GM21576 (cell line): ENCODE results near the gene MITF.

Experiments used
- ATAC-seq: cut with Tn5 transposase; IDR thresholded peaks from one replicate; pipeline ENCODE4 v1.9.1; 2021; ENCODE audit warnings: mild to moderate bottlenecking, moderate library complexity; ENCODE audit not compliant: unreplicated experiment

The MITF gene

DNA sequence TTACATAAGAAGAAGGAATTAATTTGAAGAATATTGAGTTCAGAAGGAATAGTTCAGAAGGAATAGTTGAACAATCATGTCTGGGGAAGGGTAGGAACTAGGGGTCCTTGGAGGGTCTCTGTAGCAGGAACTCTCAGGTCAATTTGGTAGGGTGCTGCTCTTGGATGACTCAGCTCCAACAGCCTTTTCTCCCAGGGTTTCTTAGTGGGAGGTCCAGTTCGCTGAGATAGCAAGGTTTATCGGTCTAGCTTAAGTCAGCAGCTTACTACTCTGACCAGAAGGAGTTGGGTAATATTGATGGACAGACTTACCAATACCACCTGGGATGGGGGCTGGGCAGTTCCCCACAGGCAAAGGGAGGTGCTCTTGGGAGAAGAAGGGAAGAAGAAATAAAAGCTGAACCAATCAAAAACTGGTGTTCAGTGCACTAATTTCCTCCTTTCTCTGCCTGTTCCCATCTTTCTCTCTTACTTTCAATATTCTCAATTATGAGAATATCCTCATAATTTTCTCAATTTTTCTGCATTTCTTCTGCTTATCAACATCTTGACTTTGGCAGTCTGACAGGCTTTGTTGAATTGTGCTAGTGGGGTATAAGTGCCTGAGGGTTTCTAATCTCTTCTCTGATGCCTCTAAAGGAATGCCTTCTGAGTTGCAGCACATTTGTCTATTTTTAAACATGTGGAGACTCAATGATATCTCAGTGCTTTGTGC is 14.4 kb upstream of the MITF start:
- no peak for ATAC-seq

DNA sequence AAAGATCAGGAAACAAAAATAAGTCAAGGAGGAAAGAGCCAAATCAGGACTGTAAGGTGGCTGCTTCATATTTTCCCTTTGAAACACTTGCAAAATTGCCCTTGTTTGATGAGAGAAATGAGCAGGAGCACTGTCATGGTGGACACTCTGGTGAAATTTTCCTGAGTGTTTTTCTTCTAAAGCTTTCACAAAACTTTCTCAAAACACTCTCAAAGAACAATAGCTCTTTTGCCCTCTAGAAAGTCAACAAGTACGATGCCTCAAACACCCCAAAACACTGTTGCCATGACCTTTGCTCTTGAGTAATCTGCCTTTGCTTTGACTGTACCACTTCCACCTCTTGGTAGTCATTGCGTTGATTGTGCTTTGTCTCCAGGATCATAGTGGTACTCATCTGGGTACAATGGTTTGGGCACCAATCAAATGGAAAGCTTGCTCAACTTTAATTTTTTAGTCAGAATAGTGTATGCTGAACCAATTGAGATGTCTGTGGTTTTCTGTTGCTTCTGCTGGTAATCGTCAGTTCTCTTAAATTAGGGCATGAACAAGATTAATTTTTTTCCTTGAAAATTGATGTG is 13.2 kb upstream of the MITF start:
- no peak for ATAC-seq

GRCh38 chr3:69729147-69729919 is 9.9 kb upstream of the MITF start:
- ATAC-seq = no peak

- no peak for ATAC-seq
Measured at GRCh38 chr3:69731080-69731479, 8.2 kb upstream of the MITF start.

GRCh38 chr3:69735893-69736292 is 3.4 kb upstream of the MITF start:
- no peak for ATAC-seq

DNA sequence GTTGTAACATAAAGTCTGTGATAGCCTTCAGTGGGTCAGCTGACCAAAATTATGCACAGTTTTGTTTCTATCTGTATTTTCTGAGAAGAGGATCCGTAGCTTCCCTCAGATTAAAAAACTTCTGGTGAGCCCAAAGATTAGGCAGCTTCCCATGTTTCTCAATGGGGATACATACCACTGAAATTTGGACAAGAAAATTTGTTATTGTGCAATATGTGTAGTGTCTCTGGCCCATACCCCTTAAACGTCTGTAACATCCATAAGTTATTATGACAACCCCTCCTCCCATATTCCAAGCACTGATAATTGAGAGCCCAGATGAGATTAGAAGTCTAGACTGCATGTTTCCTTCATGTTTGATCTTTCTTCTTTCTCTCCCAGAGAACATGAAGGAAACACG is 1.9 kb upstream of the MITF start:
- no peak for ATAC-seq

GRCh38 chr3:69738315-69738714 is 949 bp upstream of the MITF start:
- ATAC-seq = no peak

- no peak for ATAC-seq
Measured at GRCh38 chr3:69738859-69739203, 433 bp upstream of the MITF start.

DNA sequence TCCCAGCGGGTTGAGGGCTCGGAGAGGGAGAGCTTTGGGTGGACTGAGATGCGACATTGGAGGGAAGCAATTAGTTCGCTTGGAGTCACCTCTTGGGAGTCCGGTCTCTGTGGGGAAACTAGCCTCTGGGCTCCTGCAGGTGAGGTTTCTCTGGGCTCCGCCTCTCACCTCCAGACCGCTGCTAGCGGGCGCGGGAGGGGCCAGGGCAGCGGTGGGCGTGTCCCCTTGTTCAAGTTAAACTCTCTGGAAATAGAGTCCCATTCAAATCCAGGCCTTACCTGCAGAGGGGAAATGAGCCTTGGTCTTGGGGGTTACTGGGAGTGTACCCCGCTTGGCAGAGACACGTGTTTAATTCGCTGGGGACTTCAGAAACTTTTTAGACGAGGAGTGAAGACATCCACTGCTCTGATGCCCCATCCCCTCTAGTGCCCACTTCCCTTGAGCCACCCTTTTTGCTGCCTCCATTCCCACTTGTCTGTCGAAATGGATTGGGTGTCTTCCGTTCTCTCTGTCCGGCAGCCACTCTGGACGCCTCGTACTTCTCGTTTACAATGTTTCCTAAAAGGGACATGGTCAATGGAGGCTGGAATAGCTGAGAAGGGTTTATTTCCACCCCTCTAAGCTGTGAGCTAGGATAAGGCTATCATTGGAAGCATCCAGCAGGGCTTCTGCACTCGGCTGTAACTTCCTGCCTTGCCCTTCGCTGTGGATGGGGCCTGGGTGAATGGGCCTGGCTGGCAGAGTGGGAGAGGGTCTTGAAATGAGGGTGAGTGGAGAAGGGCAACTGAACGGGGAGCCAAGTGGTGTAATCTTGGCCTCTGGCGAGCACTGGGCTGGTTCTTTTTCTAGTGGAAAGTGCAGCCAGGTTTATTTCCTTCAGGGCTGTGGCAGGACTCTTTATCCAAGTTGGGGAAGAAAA is 1.1 kb downstream of the MITF start:
- ATAC-seq = no peak

- ATAC-seq = no peak
Measured at GRCh38 chr3:69741032-69741767, 1.9 kb downstream of the MITF start.

GRCh38 chr3:69742391-69742790 is 3.1 kb downstream of the MITF start:
- no peak for ATAC-seq

DNA sequence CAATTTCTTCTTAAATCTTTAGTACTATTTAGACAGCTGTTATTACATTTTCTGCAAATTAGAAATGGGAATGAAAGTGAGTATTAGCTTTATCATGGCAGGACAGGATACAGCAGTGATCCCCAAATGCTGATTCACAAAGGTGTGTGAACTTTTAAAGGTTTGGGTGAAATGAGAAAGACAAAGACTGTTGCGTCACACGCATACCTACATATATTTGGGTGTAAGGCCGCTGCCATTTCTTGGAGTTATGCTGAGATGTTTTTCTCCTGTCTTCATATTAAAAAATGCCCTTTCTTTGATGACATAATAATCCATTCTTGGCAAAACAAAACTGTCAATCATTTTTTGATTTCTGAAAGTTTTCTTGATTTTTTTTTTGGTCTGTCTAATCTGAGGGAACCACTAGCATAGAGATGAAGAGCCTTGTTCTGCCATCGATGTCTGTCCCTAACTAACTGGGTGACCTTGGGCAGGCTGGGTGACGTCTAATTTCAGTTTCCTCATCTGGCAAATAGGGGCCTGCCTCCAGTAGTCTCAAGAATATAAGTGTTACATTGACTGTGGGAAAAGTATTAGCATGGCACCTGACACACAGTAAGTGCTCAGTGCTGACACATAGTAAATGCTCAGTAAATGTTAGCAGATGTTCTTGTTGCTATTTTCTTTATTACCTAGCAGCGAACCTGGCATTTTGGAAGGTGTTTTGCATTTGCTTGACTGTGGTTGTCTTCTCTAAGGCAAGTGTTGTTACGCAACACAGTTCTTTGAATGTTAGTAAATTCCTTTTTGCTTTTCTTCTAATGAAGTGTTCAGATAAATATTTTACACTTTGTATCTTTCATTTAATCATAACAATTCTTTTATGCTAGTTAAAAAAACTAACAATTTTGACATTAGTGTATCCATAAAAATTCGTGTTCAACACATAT is 5.0 kb downstream of the MITF start:
- ATAC-seq = no peak

- ATAC-seq = no peak
Measured at GRCh38 chr3:69745505-69745904, 6.2 kb downstream of the MITF start.

DNA sequence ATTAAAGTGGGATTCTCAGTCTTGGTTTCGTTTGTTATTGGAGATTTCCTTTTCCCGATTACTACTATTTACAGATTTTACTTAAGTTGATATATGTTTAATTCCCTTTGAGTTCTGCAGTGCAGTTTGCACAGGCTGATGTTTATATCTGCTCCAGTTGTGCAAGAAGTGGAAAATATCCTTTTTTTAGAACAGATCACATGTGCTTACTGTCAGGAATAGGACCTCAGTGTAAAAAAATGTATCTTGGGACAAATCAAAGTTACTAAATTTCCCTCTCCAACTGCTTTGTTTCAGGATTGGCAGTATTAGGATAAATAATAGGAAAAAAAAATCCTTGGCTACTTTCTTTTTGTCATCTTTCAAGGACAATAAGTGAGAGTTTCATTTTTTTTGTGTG is 6.9 kb downstream of the MITF start:
- no peak for ATAC-seq

DNA sequence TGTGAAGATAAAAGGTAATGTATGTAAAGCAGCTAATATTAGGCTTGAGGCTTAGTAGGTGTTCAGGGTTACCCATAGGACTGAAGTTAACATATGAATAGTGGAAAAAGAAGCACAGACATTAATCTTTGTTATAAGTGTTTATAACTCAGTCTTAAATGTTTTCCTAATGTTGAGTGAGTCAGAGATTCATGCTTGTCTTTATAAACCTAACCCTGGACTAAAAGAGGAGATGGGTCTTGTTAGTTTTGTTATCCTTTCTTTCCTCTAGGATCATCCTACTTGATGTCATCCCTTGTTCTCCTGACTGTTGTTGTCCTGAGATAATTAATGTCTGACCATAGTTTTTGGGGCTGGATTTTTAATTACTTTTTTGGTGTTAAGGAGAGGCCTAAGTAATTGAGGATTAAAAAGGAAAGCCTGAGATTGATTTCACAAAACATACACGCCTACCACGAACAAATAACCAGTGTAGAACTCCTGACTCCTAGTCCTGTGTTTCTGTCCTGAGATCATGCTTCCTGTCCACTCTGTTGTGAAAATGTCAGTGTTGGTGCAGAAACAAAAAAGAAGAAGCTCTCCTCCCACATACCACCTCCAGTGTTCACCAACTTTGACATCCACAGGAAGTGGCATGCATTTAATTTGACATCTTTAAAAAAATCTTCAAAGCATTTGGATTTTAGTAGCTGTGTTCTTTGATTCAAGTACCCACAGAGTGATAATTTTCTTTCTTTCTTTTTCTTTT is 8.4 kb downstream of the MITF start:
- no peak for ATAC-seq

GRCh38 chr3:69748503-69748902 is 9.2 kb downstream of the MITF start:
- no peak for ATAC-seq

DNA sequence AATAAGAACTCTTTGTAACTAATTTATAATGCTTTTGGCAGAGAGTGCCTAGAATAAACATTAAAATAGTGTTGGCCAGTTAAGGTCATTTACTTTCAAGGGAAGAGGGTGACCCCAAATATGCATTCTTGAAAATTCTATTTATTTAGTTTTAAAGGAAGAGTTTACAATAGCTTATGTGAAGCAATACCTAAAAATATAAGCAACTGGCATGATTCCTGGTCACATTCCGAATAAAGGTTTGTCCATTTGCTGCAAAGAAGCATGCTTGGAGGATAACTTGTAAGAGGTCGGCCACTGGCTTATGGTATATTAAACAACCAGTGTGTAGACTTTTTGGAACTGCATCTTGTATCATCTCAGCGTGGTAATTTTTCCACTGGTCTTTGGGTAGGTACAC is 10.2 kb downstream of the MITF start:
- ATAC-seq = no peak

- no peak for ATAC-seq
Measured at GRCh38 chr3:69750549-69750948, 11.3 kb downstream of the MITF start.

DNA sequence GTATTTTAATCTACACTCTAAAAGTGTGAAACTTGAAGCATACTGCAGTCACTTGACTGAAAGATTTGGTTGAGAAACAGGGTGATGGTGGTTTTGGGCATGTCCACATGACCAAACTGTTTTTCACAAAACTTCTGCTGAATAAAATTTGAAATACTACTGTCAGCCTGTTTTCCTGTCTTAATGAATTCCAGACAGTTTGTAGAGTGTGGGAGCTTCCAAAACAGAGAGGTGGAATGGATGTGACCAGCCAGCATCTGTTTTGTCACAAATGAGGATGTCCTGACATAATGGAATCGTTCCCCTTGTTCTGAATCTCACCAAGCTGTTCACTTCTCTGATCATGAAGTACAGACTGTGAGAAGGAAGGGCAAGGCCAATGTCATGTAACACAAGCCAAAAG is 11.8 kb downstream of the MITF start:
- no peak for ATAC-seq
